Measurements from ENCODE around the gene KIR3DL3.

DNA sequence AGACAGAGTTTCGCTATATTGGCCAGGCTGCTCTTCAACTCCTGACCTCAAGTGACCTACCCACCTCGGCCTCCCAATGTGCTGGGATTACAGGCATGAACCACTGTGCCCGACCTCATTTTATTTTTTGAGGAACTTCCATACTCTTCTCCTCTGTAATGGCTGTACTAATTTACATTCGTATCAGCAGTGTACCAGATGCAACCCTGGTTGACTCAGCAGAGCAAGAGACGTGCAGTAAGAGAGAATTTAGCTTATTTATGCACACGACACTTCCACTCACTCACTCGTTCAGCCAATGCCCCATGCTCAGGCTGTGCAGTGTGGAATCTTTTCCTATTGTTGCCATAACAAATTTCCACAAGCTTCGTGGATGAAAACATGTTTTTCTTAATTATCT lies 6.9 kb downstream of the KIR3DL3 start:
- TF ChIP-seq, protein P1, sequence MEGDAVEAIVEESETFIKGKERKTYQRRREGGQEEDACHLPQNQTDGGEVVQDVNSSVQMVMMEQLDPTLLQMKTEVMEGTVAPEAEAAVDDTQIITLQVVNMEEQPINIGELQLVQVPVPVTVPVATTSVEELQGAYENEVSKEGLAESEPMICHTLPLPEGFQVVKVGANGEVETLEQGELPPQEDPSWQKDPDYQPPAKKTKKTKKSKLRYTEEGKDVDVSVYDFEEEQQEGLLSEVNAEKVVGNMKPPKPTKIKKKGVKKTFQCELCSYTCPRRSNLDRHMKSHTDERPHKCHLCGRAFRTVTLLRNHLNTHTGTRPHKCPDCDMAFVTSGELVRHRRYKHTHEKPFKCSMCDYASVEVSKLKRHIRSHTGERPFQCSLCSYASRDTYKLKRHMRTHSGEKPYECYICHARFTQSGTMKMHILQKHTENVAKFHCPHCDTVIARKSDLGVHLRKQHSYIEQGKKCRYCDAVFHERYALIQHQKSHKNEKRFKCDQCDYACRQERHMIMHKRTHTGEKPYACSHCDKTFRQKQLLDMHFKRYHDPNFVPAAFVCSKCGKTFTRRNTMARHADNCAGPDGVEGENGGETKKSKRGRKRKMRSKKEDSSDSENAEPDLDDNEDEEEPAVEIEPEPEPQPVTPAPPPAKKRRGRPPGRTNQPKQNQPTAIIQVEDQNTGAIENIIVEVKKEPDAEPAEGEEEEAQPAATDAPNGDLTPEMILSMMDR (IDR thresholded peaks at IDR 0.05): no peak
- no peak for TF ChIP-seq EZH2 (IDR thresholded peaks at IDR 0.05; ENCODE audit: borderline replicate concordance, insufficient read depth, low read depth, low read length, poor library complexity, severe bottlenecking)

Data from B cell (primary cell).